Measurements from ENCODE around the gene GKAP1. TPM values are rescaled to one million over a fixed set of nuclear protein-coding genes. Genes with fewer than 3 reads are reported as not detected.

GKAP1 gene
- total and polyA plus RNA-seq, 4 donors = 3.2 to 10.9 (median 4.8) TPM

- Histone ChIP-seq H3K9ac (ENCODE audit: low read depth in 1 of 2, low read length in 2 of 2) (no peak overlapping the region), H3K9me3 (ENCODE audit: control insufficient read depth in 4 of 4, low read length in 3 of 4) (peaks cover 0 to 5% (median 0%) of the 10 kb centered on the region in 4 donors)
- TF ChIP-seq NR2F2 (IDR thresholded peaks at IDR 0.05) (no peak), HNF4A (conservative IDR thresholded peaks at IDR 0.05) (no peak), RAD21 (IDR thresholded peaks at IDR 0.05) (no peak), TAF1 (conservative IDR thresholded peaks at IDR 0.05) (no peak), ATF3 (IDR thresholded peaks at IDR 0.05) (no peak), CTCF (IDR thresholded peaks at IDR 0.05; ENCODE audit: low read depth, low read length, missing input control) (no peak), FOXA2 (IDR thresholded peaks at IDR 0.05) (no peak), JUND (IDR thresholded peaks at IDR 0.05) (no peak), GABPA (IDR thresholded peaks at IDR 0.05 in 1 of 2, conservative IDR thresholded peaks at IDR 0.05 in 1 of 2) (no peak), RXRA (IDR thresholded peaks at IDR 0.05) (no peak), SP1 (IDR thresholded peaks at IDR 0.05) (no peak), HNF4G (IDR thresholded peaks at IDR 0.05) (no peak), FOXA1 (IDR thresholded peaks at IDR 0.05) (no peak)
- TF ChIP-seq, protein P1, sequence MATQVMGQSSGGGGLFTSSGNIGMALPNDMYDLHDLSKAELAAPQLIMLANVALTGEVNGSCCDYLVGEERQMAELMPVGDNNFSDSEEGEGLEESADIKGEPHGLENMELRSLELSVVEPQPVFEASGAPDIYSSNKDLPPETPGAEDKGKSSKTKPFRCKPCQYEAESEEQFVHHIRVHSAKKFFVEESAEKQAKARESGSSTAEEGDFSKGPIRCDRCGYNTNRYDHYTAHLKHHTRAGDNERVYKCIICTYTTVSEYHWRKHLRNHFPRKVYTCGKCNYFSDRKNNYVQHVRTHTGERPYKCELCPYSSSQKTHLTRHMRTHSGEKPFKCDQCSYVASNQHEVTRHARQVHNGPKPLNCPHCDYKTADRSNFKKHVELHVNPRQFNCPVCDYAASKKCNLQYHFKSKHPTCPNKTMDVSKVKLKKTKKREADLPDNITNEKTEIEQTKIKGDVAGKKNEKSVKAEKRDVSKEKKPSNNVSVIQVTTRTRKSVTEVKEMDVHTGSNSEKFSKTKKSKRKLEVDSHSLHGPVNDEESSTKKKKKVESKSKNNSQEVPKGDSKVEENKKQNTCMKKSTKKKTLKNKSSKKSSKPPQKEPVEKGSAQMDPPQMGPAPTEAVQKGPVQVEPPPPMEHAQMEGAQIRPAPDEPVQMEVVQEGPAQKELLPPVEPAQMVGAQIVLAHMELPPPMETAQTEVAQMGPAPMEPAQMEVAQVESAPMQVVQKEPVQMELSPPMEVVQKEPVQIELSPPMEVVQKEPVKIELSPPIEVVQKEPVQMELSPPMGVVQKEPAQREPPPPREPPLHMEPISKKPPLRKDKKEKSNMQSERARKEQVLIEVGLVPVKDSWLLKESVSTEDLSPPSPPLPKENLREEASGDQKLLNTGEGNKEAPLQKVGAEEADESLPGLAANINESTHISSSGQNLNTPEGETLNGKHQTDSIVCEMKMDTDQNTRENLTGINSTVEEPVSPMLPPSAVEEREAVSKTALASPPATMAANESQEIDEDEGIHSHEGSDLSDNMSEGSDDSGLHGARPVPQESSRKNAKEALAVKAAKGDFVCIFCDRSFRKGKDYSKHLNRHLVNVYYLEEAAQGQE (IDR thresholded peaks at IDR 0.05) = no peak
- TF ChIP-seq, protein P2, sequence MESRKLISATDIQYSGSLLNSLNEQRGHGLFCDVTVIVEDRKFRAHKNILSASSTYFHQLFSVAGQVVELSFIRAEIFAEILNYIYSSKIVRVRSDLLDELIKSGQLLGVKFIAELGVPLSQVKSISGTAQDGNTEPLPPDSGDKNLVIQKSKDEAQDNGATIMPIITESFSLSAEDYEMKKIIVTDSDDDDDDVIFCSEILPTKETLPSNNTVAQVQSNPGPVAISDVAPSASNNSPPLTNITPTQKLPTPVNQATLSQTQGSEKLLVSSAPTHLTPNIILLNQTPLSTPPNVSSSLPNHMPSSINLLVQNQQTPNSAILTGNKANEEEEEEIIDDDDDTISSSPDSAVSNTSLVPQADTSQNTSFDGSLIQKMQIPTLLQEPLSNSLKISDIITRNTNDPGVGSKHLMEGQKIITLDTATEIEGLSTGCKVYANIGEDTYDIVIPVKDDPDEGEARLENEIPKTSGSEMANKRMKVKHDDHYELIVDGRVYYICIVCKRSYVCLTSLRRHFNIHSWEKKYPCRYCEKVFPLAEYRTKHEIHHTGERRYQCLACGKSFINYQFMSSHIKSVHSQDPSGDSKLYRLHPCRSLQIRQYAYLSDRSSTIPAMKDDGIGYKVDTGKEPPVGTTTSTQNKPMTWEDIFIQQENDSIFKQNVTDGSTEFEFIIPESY (IDR thresholded peaks at IDR 0.05) = no peak
Observed at GRCh38 chr9:83721509-83721908, 96.1 kb downstream of the GKAP1 start.

DNA sequence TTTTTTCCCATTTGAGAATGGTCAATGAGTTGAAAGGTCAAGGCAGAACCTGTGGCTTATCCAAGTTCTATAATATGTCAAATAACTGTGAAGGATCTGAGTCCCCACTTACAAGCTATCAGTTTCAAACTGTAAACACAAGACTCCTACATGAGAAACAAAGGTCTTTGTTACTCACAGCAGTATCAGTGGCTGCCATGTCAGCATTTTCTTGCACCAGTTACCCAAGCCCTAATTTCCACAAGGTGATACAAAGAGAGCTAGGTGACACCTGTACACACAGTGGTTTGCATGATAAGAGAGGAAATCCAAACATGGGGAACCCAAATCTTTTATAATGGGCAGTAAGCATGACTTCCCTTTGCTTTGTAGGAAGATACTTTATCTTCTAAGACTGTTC lies 101.8 kb downstream of the GKAP1 start:
- H3K27me3 ChIP-seq (ENCODE audit: control insufficient read depth in 4 of 4, insufficient read depth in 4 of 4, low read length in 3 of 4) = no peaks in the 10 kb centered on the region
- H3K9ac ChIP-seq (ENCODE audit: low read depth in 1 of 2, low read length in 2 of 2) = no peak overlapping the region
- H3K36me3 ChIP-seq (ENCODE audit: control insufficient read depth in 4 of 4, insufficient read depth in 3 of 4, low read depth in 1 of 4, low read length in 3 of 4) = no peaks in the 10 kb centered on the region
- H3K4me3 ChIP-seq (ENCODE audit: low read depth in 1 of 3, low read length in 3 of 3) = no peak overlapping the region
- TF ChIP-seq NR2F2 (IDR thresholded peaks at IDR 0.05) (no peak), FOXA1 (IDR thresholded peaks at IDR 0.05) (no peak), TAF1 (conservative IDR thresholded peaks at IDR 0.05) (no peak), HNF4A (conservative IDR thresholded peaks at IDR 0.05) (no peak), ATF3 (IDR thresholded peaks at IDR 0.05) (no peak), RAD21 (IDR thresholded peaks at IDR 0.05) (no peak), FOXA2 (IDR thresholded peaks at IDR 0.05) (no peak), GABPA (IDR thresholded peaks at IDR 0.05 in 1 of 2, conservative IDR thresholded peaks at IDR 0.05 in 1 of 2) (no peak), RXRA (IDR thresholded peaks at IDR 0.05) (no peak), HNF4G (IDR thresholded peaks at IDR 0.05) (no peak), CTCF (IDR thresholded peaks at IDR 0.05; ENCODE audit: low read depth, low read length, missing input control) (no peak), EGR1 (IDR thresholded peaks at IDR 0.05; ENCODE audit: low read depth in 2 of 2) (no peak)
- TF ChIP-seq, protein P2 (IDR thresholded peaks at IDR 0.05) = no peak
- TF ChIP-seq, protein P3, sequence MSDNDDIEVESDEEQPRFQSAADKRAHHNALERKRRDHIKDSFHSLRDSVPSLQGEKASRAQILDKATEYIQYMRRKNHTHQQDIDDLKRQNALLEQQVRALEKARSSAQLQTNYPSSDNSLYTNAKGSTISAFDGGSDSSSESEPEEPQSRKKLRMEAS (IDR thresholded peaks at IDR 0.05) = no peak
- no peaks in the 10 kb centered on the region for H3K4me1 ChIP-seq (ENCODE audit: control insufficient read depth in 4 of 4, insufficient read depth in 4 of 4, low read length in 3 of 4)
- H3K9me3 ChIP-seq (ENCODE audit: control insufficient read depth in 4 of 4, low read length in 3 of 4) = no peaks in the 10 kb centered on the region
- DNase-seq (ENCODE audit: low spot score) = no peak
- no peak overlapping the region for H3K27ac ChIP-seq (ENCODE audit: low read depth in 1 of 2, low read length in 2 of 2)

More at GRCh38 chr9:83721509-83721908, 96.1 kb downstream of the GKAP1 start:
- Histone ChIP-seq H3K4me1 (ENCODE audit: control insufficient read depth in 4 of 4, insufficient read depth in 4 of 4, low read length in 3 of 4) (no peaks in the 10 kb centered on the region), H3K27ac (ENCODE audit: low read depth in 1 of 2, low read length in 2 of 2) (no peak overlapping the region), H3K36me3 (ENCODE audit: control insufficient read depth in 4 of 4, insufficient read depth in 3 of 4, low read depth in 1 of 4, low read length in 3 of 4) (no peaks in the 10 kb centered on the region), H3K4me3 (ENCODE audit: low read depth in 1 of 3, low read length in 3 of 3) (no peak overlapping the region), H3K27me3 (ENCODE audit: control insufficient read depth in 4 of 4, insufficient read depth in 4 of 4, low read length in 3 of 4) (no peaks in the 10 kb centered on the region)
- DNase-seq (ENCODE audit: low spot score) = no peak

All from liver (tissue), 9 donors.